PC-9 (cell line): ENCODE data around the gene LRRC46. TPM values are rescaled to one million over a fixed set of nuclear protein-coding genes. Genes with fewer than 3 reads are reported as not detected.

Source experiments
- Bru-seq: library from RNA; stranded (reverse); fragments of 400-500 nt; gene quantifications from one replicate; lab custom pipeline; 2021; lab: Mats Ljungman, UMichigan
- BruChase-seq, 2 experiments: library from RNA; stranded (reverse); fragments of 400-500 nt; gene quantifications; one replicate each; lab custom pipeline; 2021; lab: Mats Ljungman, UMichigan
- BruUV-seq: library from RNA; stranded (reverse); fragments of 400-500 nt; replicated peaks from 2 replicates; lab custom pipeline; 2021; lab: Mats Ljungman, UMichigan
- CTCF ChIA-PET: fragments of 300-600 bp; sonication (Branson Sonifier 250); formaldehyde crosslinking; loops from one replicate; lab custom pipeline; 2022; ENCODE audit warnings: antibody characterized with exemption; lab: Charles Lee
- POLR2A ChIA-PET: fragments of 300-600 bp; sonication (Branson Sonifier 250); formaldehyde crosslinking; loops from one replicate; lab custom pipeline; 2022; ENCODE audit warnings: antibody characterized with exemption; ENCODE audit not compliant: unreplicated experiment; lab: Charles Lee
- DNase-seq, 2 experiments: peaks; one replicate each; pipeline versions ENCODE4 v3.0.0 to v3.0.0-alpha.2; 2015 to 2022; ENCODE audit warnings: mixed read lengths in 1 of 2
- H2AFZ ChIP-seq: fragments of 200-600 bp; sonication (generic); 2 replicates; pipeline ENCODE4 v1.8.1; 2017; ENCODE audit warnings: antibody characterized with exemption
- H3F3A ChIP-seq: fragments of 200-600 bp; sonication (generic); 2 replicates; pipeline ENCODE4 v1.8.1; 2017; ENCODE audit warnings: antibody characterized with exemption, mild to moderate bottlenecking, low read depth; ENCODE audit not compliant: insufficient read depth
- H3K27ac ChIP-seq: fragments of 200-600 bp; sonication (generic); 2 replicates; pipeline ENCODE4 v1.6.1; 2016; ENCODE audit warnings: mixed run types
- H3K27me3 ChIP-seq: fragments of 200-600 bp; sonication (generic); 2 replicates; pipeline ENCODE4 v1.6.1; 2016; ENCODE audit warnings: low read depth, mixed run types; ENCODE audit not compliant: insufficient read depth
- H3K36me3 ChIP-seq: fragments of 200-600 bp; sonication (generic); 2 replicates; pipeline ENCODE4 v1.6.1; 2016; ENCODE audit warnings: low read depth, mixed run types
- H3K4me1 ChIP-seq: fragments of 200-600 bp; sonication (generic); replicated peaks from 2 replicates; pipeline ENCODE4 v1.6.1; 2016; ENCODE audit warnings: mixed run types; ENCODE audit not compliant: insufficient read depth
- H3K4me2 ChIP-seq: fragments of 200-600 bp; sonication (generic); 2 replicates; pipeline ENCODE4 v1.6.1; 2017; ENCODE audit warnings: mixed run types
- H3K4me3 ChIP-seq: fragments of 200-600 bp; sonication (generic); 2 replicates; pipeline ENCODE4 v1.6.1; 2016; ENCODE audit warnings: mixed run types
- H3K79me2 ChIP-seq: fragments of 200-600 bp; sonication (generic); 2 replicates; pipeline ENCODE4 v1.6.1; 2017; ENCODE audit warnings: low read depth, mixed run types
- H3K9me2 ChIP-seq: fragments of 200-600 bp; sonication (generic); 2 replicates; pipeline ENCODE4 v1.8.1; 2017; ENCODE audit warnings: mild to moderate bottlenecking; ENCODE audit not compliant: insufficient read depth
- H3K9me3 ChIP-seq: fragments of 200-600 bp; sonication (generic); 2 replicates; pipeline ENCODE4 v1.8.1; 2016; ENCODE audit warnings: low read depth; ENCODE audit not compliant: insufficient read depth
- H4K20me1 ChIP-seq: fragments of 200-600 bp; sonication (generic); 2 replicates; pipeline ENCODE4 v1.8.1; 2017; ENCODE audit not compliant: insufficient read depth
- EZH2 ChIP-seq: fragments of 200-600 bp; sonication (generic); IDR thresholded peaks from 2 replicates; pipeline ENCODE4 v1.8.0; 2017; ENCODE audit warnings: antibody characterized with exemption, low read depth
- intact Hi-C: fragments of 100-400 bp; cut with micrococcal nuclease; formaldehyde crosslinking; loops from one replicate; pipeline ENCODE4 v1.10.0; 2022; ENCODE audit not compliant: unreplicated experiment
- long read RNA-seq: library from polyadenylated mRNA; stranded (forward); transcript quantifications from one replicate; pipeline ENCODE4 v2.0.0, GENCODE V29; 2022
- total RNA-seq: library from RNA; stranded (reverse); gene quantifications from 2 replicates; pipeline ENCODE4 v1.2.3, GENCODE V29; 2021
- TF ChIP-seq, protein P1 (sequence below): fragments of 200-600 bp; sonication (generic); conservative IDR thresholded peaks from 2 replicates; pipeline ENCODE4 v1.6.1; 2017; ENCODE audit warnings: mixed run types, antibody characterized with exemption, mild to moderate bottlenecking, moderate library complexity

The LRRC46 gene, protein sequence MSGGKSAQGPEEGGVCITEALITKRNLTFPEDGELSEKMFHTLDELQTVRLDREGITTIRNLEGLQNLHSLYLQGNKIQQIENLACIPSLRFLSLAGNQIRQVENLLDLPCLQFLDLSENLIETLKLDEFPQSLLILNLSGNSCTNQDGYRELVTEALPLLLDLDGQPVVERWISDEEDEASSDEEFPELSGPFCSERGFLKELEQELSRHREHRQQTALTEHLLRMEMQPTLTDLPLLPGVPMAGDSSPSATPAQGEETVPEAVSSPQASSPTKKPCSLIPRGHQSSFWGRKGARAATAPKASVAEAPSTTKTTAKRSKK
- total RNA-seq (1.5 and 1.9 TPM in 2 replicates), Bru-seq, nascent RNA (percentile 36 among the genes with signal in this experiment), BruChase-seq, experiment 1, labeled RNA remaining after a 2-hour chase (percentile 29 among the genes with signal in this experiment), BruChase-seq, experiment 2, labeled RNA remaining after a 6-hour chase (percentile 39 among the genes with signal in this experiment)
- long read RNA-seq, transcript LRRC46-201 (8 exons, 1,922 nt), result major isoform, 6 of 7 reads
- long read RNA-seq, partial matches to known transcripts, result 0 of 7 reads
- long read RNA-seq, other reads (novel, unspliced or antisense), result 1 of 7 reads

DNA sequence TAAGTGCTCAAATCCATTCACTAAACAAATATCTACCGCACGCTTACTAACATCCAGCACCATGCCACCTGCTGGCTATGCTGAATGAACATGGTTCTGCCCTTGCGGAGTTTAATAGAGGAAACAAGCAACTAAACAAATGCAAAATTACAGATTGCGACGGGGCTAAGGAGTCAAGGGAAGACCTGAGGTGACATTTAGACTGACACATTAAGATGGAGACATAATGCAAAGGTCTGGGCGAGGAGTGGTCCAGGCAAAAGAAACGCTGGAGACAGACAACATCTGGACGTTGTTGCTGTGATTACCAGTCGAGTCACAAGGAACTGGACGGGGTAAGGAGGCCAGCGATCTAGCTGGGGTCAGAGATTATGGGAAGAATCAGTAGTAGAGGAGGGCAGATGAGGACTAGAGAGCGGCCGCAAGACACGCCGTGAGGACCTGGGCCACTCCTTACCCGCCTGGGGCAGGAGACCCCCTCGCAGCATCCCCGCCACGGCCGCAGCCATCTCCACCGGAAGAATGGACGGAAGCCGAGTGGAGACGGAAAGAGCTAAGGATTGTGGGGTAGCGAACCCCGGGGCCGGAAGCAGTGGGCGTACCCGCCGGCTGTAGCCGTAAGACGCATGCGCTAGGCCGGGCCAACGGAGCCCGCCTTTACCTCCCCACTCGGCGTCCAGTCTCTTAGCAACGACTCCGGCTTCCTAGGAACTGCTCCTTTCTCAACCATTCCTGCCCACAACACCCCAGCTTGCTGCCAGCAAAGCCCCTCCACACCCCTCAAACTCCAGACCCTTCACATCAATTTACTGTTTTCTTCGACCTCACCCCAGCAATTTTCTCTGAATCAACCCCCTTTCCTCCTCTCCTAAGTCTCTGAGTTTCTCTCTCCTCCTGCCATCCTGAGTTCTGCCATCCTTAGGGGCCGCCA is at the start of gene LRRC46, which contains the start of gene MRPL10:
LRRC46 (plus strand) TSS at position 668 of the 931 bp plus-strand sequence. CDS start 320 bp downstream, outside the sequence.
MRPL10 (minus strand) TSS at position 539 of the 931 bp plus-strand sequence; CDS start at position 509, 30 bp downstream.
- H3K4me3 ChIP-seq, result peak within 1 kb of the TSS; percentile 76
- POLR2A ChIA-PET, result interaction anchor here (0.6 to 0.9 kb wide), 8 partner anchors 10 to 227 kb away, joined by 3 to 8 read pairs (median 3); partner anchors contain the start of gene OSBPL7

DNA sequence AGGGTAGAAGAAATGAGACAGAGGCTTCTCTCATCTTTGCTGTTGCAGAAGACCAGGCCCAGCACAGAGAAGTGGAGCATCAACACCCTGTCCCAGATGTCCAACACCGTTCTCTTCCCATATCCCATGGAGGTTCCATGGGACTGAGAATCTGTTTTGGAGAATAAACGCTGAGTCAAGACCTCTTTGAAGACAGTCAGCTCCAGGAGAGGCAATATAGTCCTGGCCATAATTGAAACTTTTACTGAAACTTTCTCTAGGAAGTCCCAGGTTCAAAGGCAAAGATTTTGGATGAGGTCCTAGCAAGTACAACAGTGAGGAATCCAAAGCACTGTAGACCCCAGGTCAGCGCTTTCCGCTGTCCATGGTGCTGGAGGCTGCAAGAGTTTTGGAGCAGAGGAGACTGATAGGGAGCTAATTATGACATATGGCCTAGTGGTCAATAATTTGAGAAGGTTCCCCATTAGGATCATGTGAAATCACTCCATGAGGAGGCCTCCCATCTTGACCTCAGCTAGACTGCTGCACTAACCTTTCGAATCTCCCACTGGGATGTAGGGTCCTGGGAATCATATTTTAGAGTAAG is 45.8 kb upstream of the LRRC46 start:
- intact Hi-C loops, result no loop called here
- H3K4me3 ChIP-seq, result no peak overlapping the region
- no peak for DNase-seq
- H3F3A ChIP-seq, result no peaks in the 10 kb centered on the region
- POLR2A ChIA-PET, result no interaction called here
- H3K79me2 ChIP-seq, result no peaks in the 10 kb centered on the region
- no peak overlapping the region for H3K27ac ChIP-seq
- no peaks in the 10 kb centered on the region for H3K36me3 ChIP-seq
- TF ChIP-seq EZH2, result no peak
- TF ChIP-seq, protein P1, sequence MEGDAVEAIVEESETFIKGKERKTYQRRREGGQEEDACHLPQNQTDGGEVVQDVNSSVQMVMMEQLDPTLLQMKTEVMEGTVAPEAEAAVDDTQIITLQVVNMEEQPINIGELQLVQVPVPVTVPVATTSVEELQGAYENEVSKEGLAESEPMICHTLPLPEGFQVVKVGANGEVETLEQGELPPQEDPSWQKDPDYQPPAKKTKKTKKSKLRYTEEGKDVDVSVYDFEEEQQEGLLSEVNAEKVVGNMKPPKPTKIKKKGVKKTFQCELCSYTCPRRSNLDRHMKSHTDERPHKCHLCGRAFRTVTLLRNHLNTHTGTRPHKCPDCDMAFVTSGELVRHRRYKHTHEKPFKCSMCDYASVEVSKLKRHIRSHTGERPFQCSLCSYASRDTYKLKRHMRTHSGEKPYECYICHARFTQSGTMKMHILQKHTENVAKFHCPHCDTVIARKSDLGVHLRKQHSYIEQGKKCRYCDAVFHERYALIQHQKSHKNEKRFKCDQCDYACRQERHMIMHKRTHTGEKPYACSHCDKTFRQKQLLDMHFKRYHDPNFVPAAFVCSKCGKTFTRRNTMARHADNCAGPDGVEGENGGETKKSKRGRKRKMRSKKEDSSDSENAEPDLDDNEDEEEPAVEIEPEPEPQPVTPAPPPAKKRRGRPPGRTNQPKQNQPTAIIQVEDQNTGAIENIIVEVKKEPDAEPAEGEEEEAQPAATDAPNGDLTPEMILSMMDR, result no peak
- no peaks in the 10 kb centered on the region for H4K20me1 ChIP-seq
- H3K9me3 ChIP-seq, result no peaks in the 10 kb centered on the region
- CTCF ChIA-PET, result no interaction called here
- no TSS peak for BruUV-seq
- peaks cover 94% of the 10 kb centered on the region for H3K27me3 ChIP-seq
- H2AFZ ChIP-seq, result no peak overlapping the region
- H3K9me2 ChIP-seq, result peaks cover 5% of the 10 kb centered on the region
- H3K4me2 ChIP-seq, result no peak overlapping the region
- H3K4me1 ChIP-seq, result no peaks in the 10 kb centered on the region

More for the DNA sequence above, at the start of gene LRRC46, which contains the start of gene MRPL10:
- Histone ChIP-seq H2AFZ (peak within 1 kb of the TSS; percentile 76), H3K27ac (peak within 1 kb of the TSS; percentile 63), H3K4me2 (peak within 1 kb of the TSS; percentile 99), H3K27me3 (no peaks in the 10 kb centered on the region), H3K79me2 (peaks cover 31% of the 10 kb centered on the region), H3K36me3 (peaks cover 21% of the 10 kb centered on the region), H3K4me1 (peaks cover 20% of the 10 kb centered on the region), H4K20me1 (peaks cover 14% of the 10 kb centered on the region), H3F3A (peaks cover 41% of the 10 kb centered on the region), H3K9me3 (no peaks in the 10 kb centered on the region), H3K9me2 (no peaks in the 10 kb centered on the region)
- CTCF ChIA-PET, result interaction anchor here (0.5 to 1.0 kb wide), 5 partner anchors 10 to 81 kb away, joined by 5 to 6 read pairs (median 5); partner anchors contain the start of genes OSBPL7 and SCRN2
- TF ChIP-seq, protein P1, result peak; percentile 61; the same call in 1 of the 2 replicates
- TF ChIP-seq EZH2, result no peak
- DNase-seq, result peak; percentile 80 to 90
- BruUV-seq, result TSS peak; percentile 64
- intact Hi-C loops, result loop anchor here (1.0 kb wide), 1 partner anchor 55 kb away; no protein-coding TSS in a partner anchor
